Stomach smooth muscle (tissue), 2 donors: ENCODE measurements around the gene SFTPA1.
A peak's percentile ranks its signal among the peaks of the same experiment; 100 is the strongest.
"Not testable (repeated sequence)": the region's sequence is repeated elsewhere in the genome, so short reads cannot be mapped to it uniquely, and the experiment has no call there.

Experiments used
- H3K27ac ChIP-seq: one replicate; pipeline ENCODE4 v1.7.0; 2013; ENCODE audit warnings: mild to moderate bottlenecking, low read length, inconsistent platforms
- H3K27me3 ChIP-seq, 2 donors: one replicate each; pipeline ENCODE4 v1.7.0; 2013; ENCODE audit warnings: low read length in 2 of 2; ENCODE audit not compliant: insufficient read depth in 2 of 2, control insufficient read depth in 1 of 2
- H3K36me3 ChIP-seq, 2 donors: one replicate each; pipeline ENCODE4 v1.7.0; 2013; ENCODE audit warnings: low read length in 2 of 2; ENCODE audit not compliant: control insufficient read depth in 2 of 2, insufficient read depth in 2 of 2
- H3K4me1 ChIP-seq: one replicate; pipeline ENCODE4 v1.7.0; 2013; ENCODE audit warnings: low read length; ENCODE audit not compliant: control insufficient read depth, insufficient read depth
- H3K4me3 ChIP-seq, 2 donors: one replicate each; pipeline ENCODE4 v1.7.0; 2013; ENCODE audit warnings: low read length in 2 of 2
- H3K9ac ChIP-seq, 2 donors: one replicate each; pipeline ENCODE4 v1.7.0; 2013; ENCODE audit warnings: low read length in 2 of 2, mild to moderate bottlenecking in 1 of 2
- H3K9me3 ChIP-seq, 2 donors: one replicate each; pipeline ENCODE4 v1.7.0; 2013; ENCODE audit warnings: low read length in 2 of 2; ENCODE audit not compliant: control insufficient read depth in 2 of 2
- donor health status: healthy.
- donor health status: Pancreatic carcinoma.

The SFTPA1 gene

GRCh38 chr10:79610601-79611191 lies at the start of gene SFTPA1:
Gene SFTPA1, plus strand, starts transcription at chr10:79610939. Its CDS starts 887 bp downstream, at chr10:79611826.
- H3K9ac ChIP-seq, result no peak within 1 kb of the TSS
- H3K27me3 ChIP-seq, result peaks cover 0 to 2% of the 10 kb centered on the region in 2 donors
- no peaks in the 10 kb centered on the region for H3K4me1 ChIP-seq
- no peaks in the 10 kb centered on the region for H3K9me3 ChIP-seq
- H3K27ac ChIP-seq, result no peak within 1 kb of the TSS
- H3K36me3 ChIP-seq, result no peaks in the 10 kb centered on the region
- H3K4me3 ChIP-seq, result no peak within 1 kb of the TSS

DNA sequence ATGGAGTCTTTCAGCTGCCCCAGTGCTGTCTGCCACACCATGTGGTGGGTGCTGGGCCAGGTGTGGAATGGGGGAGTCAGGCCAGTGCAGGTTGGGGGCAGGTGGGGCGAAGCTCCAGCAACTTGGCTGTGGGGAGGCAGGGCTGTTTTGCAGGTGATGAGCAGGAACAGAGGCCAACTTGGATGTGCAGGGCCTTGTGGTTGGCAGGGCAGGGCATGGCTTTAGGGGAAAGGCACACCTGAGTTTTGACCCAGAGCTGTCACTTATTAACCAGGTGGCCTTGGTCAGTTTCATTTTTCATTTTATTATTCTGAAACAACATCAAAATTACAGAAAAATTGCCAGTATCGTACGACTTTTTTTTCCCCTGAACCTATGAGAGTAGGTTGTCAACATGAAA lies 49.5 kb upstream of the SFTPA1 start:
- Histone ChIP-seq H3K4me1 (peaks cover 3% of the 10 kb centered on the region), H3K27ac (no peak overlapping the region), H3K4me3 (no peak overlapping the region), H3K27me3 (peaks cover 0 to 8% of the 10 kb centered on the region in 2 donors), H3K36me3 (no peaks in the 10 kb centered on the region), H3K9me3 (no peaks in the 10 kb centered on the region), H3K9ac (no peak overlapping the region)

DNA sequence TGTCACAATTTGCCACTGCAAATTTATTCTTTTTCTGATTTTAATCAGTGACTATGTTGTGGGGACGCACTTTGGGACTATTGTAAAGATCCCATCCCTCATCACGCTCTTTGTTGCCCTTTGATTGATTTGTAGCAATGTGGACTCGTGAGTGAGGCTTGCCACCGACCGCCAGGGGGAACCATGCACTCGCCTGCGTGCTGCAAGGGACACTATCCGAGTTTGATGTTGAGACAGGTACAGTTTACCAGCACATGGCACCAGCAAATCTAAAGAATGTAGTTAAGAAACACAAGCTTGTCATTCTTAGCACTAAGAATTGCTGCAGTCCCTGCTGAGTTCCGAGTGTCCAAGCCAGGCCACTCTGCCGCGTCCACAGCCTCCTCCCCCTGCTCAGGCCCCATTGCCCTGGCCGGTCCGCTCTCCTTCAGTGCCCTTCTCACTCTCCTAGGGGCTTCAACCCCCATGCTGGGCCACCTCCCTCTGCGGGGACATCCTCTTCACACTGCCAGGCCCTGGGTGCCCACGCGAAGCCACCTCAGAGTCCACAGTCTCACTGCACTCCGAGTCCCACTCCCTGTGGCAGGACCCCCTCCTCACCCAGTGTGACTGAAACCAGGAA lies 48.5 kb upstream of the SFTPA1 start:
- Histone ChIP-seq H3K27ac (no peak overlapping the region), H3K36me3 (no peaks in the 10 kb centered on the region), H3K27me3 (peaks cover 0 to 8% of the 10 kb centered on the region in 2 donors), H3K4me1 (peaks cover 3% of the 10 kb centered on the region), H3K9me3 (no peaks in the 10 kb centered on the region), H3K4me3 (peak overlapping the region in 1 of 2 donors; percentile 55), H3K9ac (no peak overlapping the region)

GRCh38 chr10:79563426-79563825 lies 47.3 kb upstream of the SFTPA1 start:
- Histone ChIP-seq H3K4me3 (no peak overlapping the region), H3K9ac (no peak overlapping the region), H3K4me1 (peaks cover 3% of the 10 kb centered on the region), H3K27ac (no peak overlapping the region), H3K36me3 (no peaks in the 10 kb centered on the region), H3K9me3 (no peaks in the 10 kb centered on the region), H3K27me3 (peaks cover 0 to 8% of the 10 kb centered on the region in 2 donors)

DNA sequence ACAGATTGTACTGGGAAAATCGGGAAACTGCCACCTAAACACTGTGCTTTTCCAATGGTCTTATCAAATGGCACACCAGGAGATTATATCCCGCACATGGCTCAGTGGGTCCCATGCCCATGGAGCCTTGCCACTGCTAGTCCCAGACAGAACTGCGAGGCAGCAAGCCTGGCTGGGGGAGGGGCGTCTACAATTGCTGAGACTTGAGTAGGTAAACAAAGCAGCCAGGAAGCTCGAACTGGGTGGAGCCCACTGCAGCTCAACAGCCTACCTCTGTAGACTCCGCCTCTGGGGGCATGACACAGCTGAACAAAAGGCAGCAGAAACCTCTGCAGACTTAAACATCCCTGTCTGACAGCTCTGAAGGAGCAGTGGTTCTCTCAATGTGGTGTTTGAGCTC lies 40.1 kb upstream of the SFTPA1 start:
- H3K27me3 ChIP-seq, H3K4me1 ChIP-seq, H3K9me3 ChIP-seq, H3K4me3 ChIP-seq, H3K36me3 ChIP-seq, H3K9ac ChIP-seq, H3K27ac ChIP-seq: not testable (repeated sequence)

DNA sequence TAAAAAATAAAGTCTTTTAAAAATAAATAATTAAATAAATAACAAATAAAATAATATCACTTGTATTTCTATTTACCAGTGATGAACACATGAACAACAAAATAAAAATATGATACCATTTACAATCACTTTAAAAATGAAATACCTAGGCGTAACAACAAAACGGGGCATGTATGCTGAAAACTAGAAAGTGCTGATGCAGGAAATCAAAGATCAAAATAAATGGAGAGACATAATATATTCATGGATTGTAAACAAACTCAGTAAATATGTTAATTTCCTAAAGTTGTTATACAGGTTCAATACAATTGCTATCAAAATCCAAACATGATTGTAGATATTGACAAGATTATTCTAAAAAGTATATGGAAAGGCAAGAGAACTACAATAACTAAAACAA lies 31.4 kb upstream of the SFTPA1 start:
- no peaks in the 10 kb centered on the region for H3K36me3 ChIP-seq
- no peak overlapping the region for H3K4me3 ChIP-seq
- H3K4me1 ChIP-seq, result no peaks in the 10 kb centered on the region
- H3K27ac ChIP-seq, result no peak overlapping the region
- H3K9me3 ChIP-seq, result no peaks in the 10 kb centered on the region
- H3K27me3 ChIP-seq, result no peaks in the 10 kb centered on the region
- H3K9ac ChIP-seq, result no peak overlapping the region

DNA sequence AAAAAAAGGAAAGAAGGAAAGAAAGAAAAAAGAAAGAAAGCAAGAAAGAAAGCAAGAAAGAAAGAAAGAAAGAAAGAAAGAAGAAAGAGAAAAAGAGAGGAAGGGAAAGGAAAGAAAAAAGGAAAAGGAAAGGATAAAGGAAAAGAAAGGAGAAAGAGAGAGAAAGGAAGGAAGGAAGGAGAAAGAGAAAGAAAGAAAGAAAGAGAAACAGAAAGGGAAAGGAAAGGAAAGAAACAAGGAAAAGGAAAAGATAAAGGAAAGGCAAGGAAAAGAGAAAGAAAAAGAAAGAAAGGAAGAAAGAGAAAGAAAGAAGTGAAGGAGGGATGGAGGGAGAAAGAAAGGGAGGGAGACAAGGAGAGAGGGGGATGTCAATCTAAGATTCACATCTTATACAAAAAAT lies 29.7 kb upstream of the SFTPA1 start:
- no peaks in the 10 kb centered on the region for H3K4me1 ChIP-seq
- H3K27me3 ChIP-seq, result no peaks in the 10 kb centered on the region
- no peaks in the 10 kb centered on the region for H3K36me3 ChIP-seq
- no peak overlapping the region for H3K4me3 ChIP-seq
- H3K9ac ChIP-seq, result no peak overlapping the region
- H3K9me3 ChIP-seq, result no peaks in the 10 kb centered on the region
- no peak overlapping the region for H3K27ac ChIP-seq

DNA sequence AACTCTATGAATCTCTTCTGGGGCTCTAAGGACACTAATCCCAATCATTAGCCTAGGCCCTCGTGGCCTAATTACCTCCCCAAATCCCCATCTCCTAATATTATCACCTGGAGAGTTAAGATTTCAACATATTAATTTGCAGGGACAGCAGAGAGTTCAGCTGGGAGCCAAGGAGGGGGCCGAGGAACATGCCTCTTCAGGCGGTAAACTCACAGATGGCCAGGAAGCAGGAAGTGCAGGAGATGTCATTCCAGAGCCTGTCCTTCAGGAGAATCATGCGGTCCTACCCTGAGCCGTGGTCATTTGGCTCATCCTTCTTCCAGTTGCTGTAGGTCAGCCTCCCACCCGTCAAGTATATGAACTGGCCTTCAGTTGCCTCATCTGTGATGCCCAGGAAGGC lies 28.6 kb upstream of the SFTPA1 start:
- H3K9me3 ChIP-seq, result no peaks in the 10 kb centered on the region
- H3K36me3 ChIP-seq, result no peaks in the 10 kb centered on the region
- H3K4me3 ChIP-seq, result no peak overlapping the region
- no peak overlapping the region for H3K9ac ChIP-seq
- H3K27ac ChIP-seq, result no peak overlapping the region
- H3K27me3 ChIP-seq, result peaks cover 0 to 1% of the 10 kb centered on the region in 2 donors
- H3K4me1 ChIP-seq, result no peaks in the 10 kb centered on the region

- H3K27ac ChIP-seq, H3K4me3 ChIP-seq, H3K36me3 ChIP-seq, H3K9ac ChIP-seq, H3K27me3 ChIP-seq, H3K9me3 ChIP-seq, H3K4me1 ChIP-seq: not testable (repeated sequence)
These were observed 27.8 kb upstream of the SFTPA1 start for GRCh38 chr10:79582954-79583353.

- no peak overlapping the region for H3K9ac ChIP-seq
- no peak overlapping the region for H3K27ac ChIP-seq
- H3K27me3 ChIP-seq, result peaks cover 0 to 2% of the 10 kb centered on the region in 2 donors
- H3K4me1 ChIP-seq, result no peaks in the 10 kb centered on the region
- no peak overlapping the region for H3K4me3 ChIP-seq
- H3K36me3 ChIP-seq, result no peaks in the 10 kb centered on the region
- H3K9me3 ChIP-seq, result no peaks in the 10 kb centered on the region
These were observed 27.2 kb upstream of the SFTPA1 start for GRCh38 chr10:79583488-79584024.

DNA sequence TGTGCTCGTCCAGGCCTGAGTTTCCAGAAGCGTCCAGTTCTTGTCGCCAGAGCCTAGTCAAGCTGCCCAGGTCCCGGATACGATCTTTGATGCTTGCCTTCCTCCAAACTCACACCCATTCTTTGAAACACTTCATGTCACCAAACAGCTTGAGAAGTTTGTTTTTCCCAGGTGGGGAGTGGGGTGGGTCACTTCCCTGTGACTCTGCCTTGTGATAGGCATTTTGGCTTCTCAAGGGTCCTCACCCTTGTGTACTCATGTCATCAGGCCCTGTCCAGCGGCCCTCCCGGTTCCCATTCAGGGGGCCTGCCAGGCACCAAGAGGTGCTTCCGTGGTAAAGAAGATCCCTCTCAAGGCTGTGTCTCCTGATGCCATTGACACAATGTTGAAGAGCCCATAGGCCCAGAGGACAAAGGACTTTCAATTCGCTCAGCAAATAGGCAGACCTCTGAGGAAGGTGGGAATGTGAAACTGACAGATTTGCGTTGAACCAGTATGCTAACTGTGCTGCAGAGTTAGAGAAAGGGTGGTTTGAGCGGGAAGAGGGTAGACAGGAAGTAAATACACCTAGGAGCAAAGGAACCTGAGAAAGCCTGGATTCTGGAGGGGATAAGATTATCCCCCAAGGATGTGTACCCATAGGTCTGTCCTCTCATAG lies 24.7 kb upstream of the SFTPA1 start:
- Histone ChIP-seq H3K9ac (no peak overlapping the region), H3K4me3 (no peak overlapping the region), H3K36me3 (no peaks in the 10 kb centered on the region), H3K27me3 (peaks cover 0 to 2% of the 10 kb centered on the region in 2 donors), H3K4me1 (no peaks in the 10 kb centered on the region), H3K27ac (no peak overlapping the region), H3K9me3 (no peaks in the 10 kb centered on the region)
